C1 segment of cervical spinal cord (tissue), 14 donors: ENCODE data around the gene NCK2.
A peak's percentile ranks its signal among the peaks of the same experiment; 100 is the strongest.

ENCODE experiments used
- DNase-seq, 14 donors: peaks; one replicate each; lab custom pipeline; 2025; lab: John Stamatoyannopoulos, UW

The NCK2 gene

GRCh38 chr2:105775809-105776559 is 31.3 kb downstream of the NCK2 start:
- no peak for DNase-seq

- DNase-seq: peak in 2 of 14 donors; percentile 21 to 31
Observed at GRCh38 chr2:105776560-105776928, 31.8 kb downstream of the NCK2 start.

GRCh38 chr2:105777031-105777482 is 32.3 kb downstream of the NCK2 start:
- DNase-seq: no peak

GRCh38 chr2:105777506-105778055 is 32.9 kb downstream of the NCK2 start:
- no peak for DNase-seq

- DNase-seq: no peak
Observed at GRCh38 chr2:105778080-105778607, 33.4 kb downstream of the NCK2 start.

- no peak for DNase-seq
Observed at GRCh38 chr2:105779394-105779793, 34.7 kb downstream of the NCK2 start.

GRCh38 chr2:105780606-105781005 is 35.9 kb downstream of the NCK2 start:
- no peak for DNase-seq

GRCh38 chr2:105781274-105781978 is 36.7 kb downstream of the NCK2 start:
- no peak for DNase-seq

GRCh38 chr2:105782123-105782522 is 37.4 kb downstream of the NCK2 start:
- no peak for DNase-seq

- no peak for DNase-seq
Observed at GRCh38 chr2:105782646-105783045, 37.9 kb downstream of the NCK2 start.

- DNase-seq: no peak
Observed at GRCh38 chr2:105783151-105783738, 38.5 kb downstream of the NCK2 start.

GRCh38 chr2:105783972-105784371 is 39.3 kb downstream of the NCK2 start:
- DNase-seq: peak in 1 of 14 donors; percentile 25

- no peak for DNase-seq
Observed at GRCh38 chr2:105784589-105784988, 39.9 kb downstream of the NCK2 start.

GRCh38 chr2:105785095-105785847 is 40.6 kb downstream of the NCK2 start:
- no peak for DNase-seq

GRCh38 chr2:105786231-105787230 is 41.8 kb downstream of the NCK2 start:
- no peak for DNase-seq

GRCh38 chr2:105787376-105788318 is 42.9 kb downstream of the NCK2 start:
- DNase-seq: no peak

GRCh38 chr2:105788670-105789290 is 44.1 kb downstream of the NCK2 start:
- DNase-seq: no peak

GRCh38 chr2:105789745-105790460 is 45.2 kb downstream of the NCK2 start:
- DNase-seq: peak in 8 of 14 donors; percentile 22 to 66 (median 30)
